NCI-H146 treated with DMSO at 0.1 percent for 48 hours (cell line): ENCODE results near the gene DENND4A.
"Not testable (repeated sequence)": the region's sequence is repeated elsewhere in the genome, so short reads cannot be mapped to it uniquely, and the experiment has no call there.

Source experiments
- DNase-seq: peaks from one replicate; lab custom pipeline; 2025; ENCODE audit not compliant: unreplicated experiment; lab: John Stamatoyannopoulos, UW

DENND4A gene

GRCh38 chr15:65761210-65761926 lies 30.7 kb downstream of the DENND4A start:
- no peak for DNase-seq

- no peak for DNase-seq
Measured at GRCh38 chr15:65759441-65759840, 32.7 kb downstream of the DENND4A start.

- DNase-seq: no peak
Measured at GRCh38 chr15:65758242-65758641, 33.9 kb downstream of the DENND4A start.

GRCh38 chr15:65757256-65757655 lies 34.8 kb downstream of the DENND4A start:
- DNase-seq: no peak

GRCh38 chr15:65752151-65752700 lies 39.9 kb downstream of the DENND4A start:
- no peak for DNase-seq

GRCh38 chr15:65751431-65751830 lies 40.7 kb downstream of the DENND4A start:
- no peak for DNase-seq

GRCh38 chr15:65747265-65747664 lies 44.8 kb downstream of the DENND4A start:
- DNase-seq: no peak

GRCh38 chr15:65743637-65744252 lies 48.3 kb downstream of the DENND4A start:
- no peak for DNase-seq

GRCh38 chr15:65740148-65740547 lies 51.9 kb downstream of the DENND4A start:
- no peak for DNase-seq

GRCh38 chr15:65738649-65739048 lies 53.4 kb downstream of the DENND4A start:
- DNase-seq: no peak

- not testable (repeated sequence) for DNase-seq
Measured at GRCh38 chr15:65733599-65733998, 58.5 kb downstream of the DENND4A start.

- DNase-seq: no peak
Measured at GRCh38 chr15:65732698-65733097, 59.4 kb downstream of the DENND4A start.

- no peak for DNase-seq
Measured at GRCh38 chr15:65731926-65732325, 60.2 kb downstream of the DENND4A start.

- no peak for DNase-seq
Measured at GRCh38 chr15:65730549-65731172, 61.4 kb downstream of the DENND4A start.

- DNase-seq: no peak
Measured at GRCh38 chr15:65724464-65725215, 67.5 kb downstream of the DENND4A start.

- DNase-seq: no peak
Measured at GRCh38 chr15:65723876-65724275, 68.2 kb downstream of the DENND4A start.

GRCh38 chr15:65722191-65722590 lies 69.9 kb downstream of the DENND4A start:
- no peak for DNase-seq

- DNase-seq: no peak
Measured at GRCh38 chr15:65712415-65712814, 79.7 kb downstream of the DENND4A start.

GRCh38 chr15:65695081-65695480 lies 97.0 kb downstream of the DENND4A start:
- no peak for DNase-seq

GRCh38 chr15:65690778-65691177 lies 101.3 kb downstream of the DENND4A start:
- DNase-seq: no peak

GRCh38 chr15:65690173-65690572 lies 101.9 kb downstream of the DENND4A start:
- no peak for DNase-seq
